ENCODE results near the gene SNX25.
"Not testable (repeated sequence)": the region's sequence is repeated elsewhere in the genome, so short reads cannot be mapped to it uniquely, and the experiment has no call there.

GRCh38 chr4:185240486-185240885 lies 31.1 kb downstream of the SNX25 start:
- TF ChIP-seq, protein P1, sequence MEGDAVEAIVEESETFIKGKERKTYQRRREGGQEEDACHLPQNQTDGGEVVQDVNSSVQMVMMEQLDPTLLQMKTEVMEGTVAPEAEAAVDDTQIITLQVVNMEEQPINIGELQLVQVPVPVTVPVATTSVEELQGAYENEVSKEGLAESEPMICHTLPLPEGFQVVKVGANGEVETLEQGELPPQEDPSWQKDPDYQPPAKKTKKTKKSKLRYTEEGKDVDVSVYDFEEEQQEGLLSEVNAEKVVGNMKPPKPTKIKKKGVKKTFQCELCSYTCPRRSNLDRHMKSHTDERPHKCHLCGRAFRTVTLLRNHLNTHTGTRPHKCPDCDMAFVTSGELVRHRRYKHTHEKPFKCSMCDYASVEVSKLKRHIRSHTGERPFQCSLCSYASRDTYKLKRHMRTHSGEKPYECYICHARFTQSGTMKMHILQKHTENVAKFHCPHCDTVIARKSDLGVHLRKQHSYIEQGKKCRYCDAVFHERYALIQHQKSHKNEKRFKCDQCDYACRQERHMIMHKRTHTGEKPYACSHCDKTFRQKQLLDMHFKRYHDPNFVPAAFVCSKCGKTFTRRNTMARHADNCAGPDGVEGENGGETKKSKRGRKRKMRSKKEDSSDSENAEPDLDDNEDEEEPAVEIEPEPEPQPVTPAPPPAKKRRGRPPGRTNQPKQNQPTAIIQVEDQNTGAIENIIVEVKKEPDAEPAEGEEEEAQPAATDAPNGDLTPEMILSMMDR (optimal IDR thresholded peaks at IDR 0.05 in 1 of 3, IDR thresholded peaks at IDR 0.05 in 1 of 3, conservative IDR thresholded peaks at IDR 0.05 in 1 of 3; ENCODE audit: extremely low read depth in 1 of 3, insufficient read depth in 2 of 3, low read length in 3 of 3), result not testable (repeated sequence)
- TF ChIP-seq EZH2 (IDR thresholded peaks at IDR 0.05; ENCODE audit: low read length), result not testable (repeated sequence)
